Lower leg skin (tissue), 3 donors: ENCODE results near the gene HOXC6.

Source experiments
- CTCF ChIP-seq, 3 donors: fragments of 450-650 bp; IDR thresholded peaks; one replicate each; pipeline ENCODE4 v1.5.1; 2016; ENCODE audit warnings: antibody characterized with exemption in 3 of 3, mild to moderate bottlenecking in 3 of 3, moderate library complexity in 2 of 3
- POLR2A ChIP-seq, 2 donors: fragments of 450-650 bp; IDR thresholded peaks; one replicate each; pipeline ENCODE4 v1.6.1; 2016 to 2017; ENCODE audit warnings: antibody characterized with exemption in 2 of 2, mild to moderate bottlenecking in 1 of 2, moderate library complexity in 1 of 2

- TF ChIP-seq CTCF (IDR thresholded peaks at IDR 0.05), result no peak
- no peak for TF ChIP-seq POLR2A (IDR thresholded peaks at IDR 0.05)
Measured at GRCh38 chr12:53988541-53989226, 39.6 kb upstream of the HOXC6 start.
